Immature natural killer cell (primary cell): ENCODE data around the gene CLCN1. TPM values are rescaled to one million over a fixed set of nuclear protein-coding genes. Genes with fewer than 3 reads are reported as not detected.
A peak's percentile ranks its signal among the peaks of the same experiment; 100 is the strongest.

Source experiments
- DNase-seq, 3 donors: peaks; one replicate each; pipeline ENCODE4 v3.0.0; 2022; ENCODE audit warnings: mixed read lengths in 1 of 3
- H3K27ac Mint-ChIP-seq, 6 donors: one replicate each; pipeline ENCODE4 v1.8.0; 2020; ENCODE audit warnings: mixed read lengths in 6 of 6, mild to moderate bottlenecking in 5 of 6, inconsistent platforms in 4 of 6, moderate library complexity in 3 of 6
- H3K27me3 Mint-ChIP-seq, 3 donors: one replicate each; pipeline ENCODE4 v1.8.0; 2020 to 2021; ENCODE audit warnings: low read depth in 3 of 3, mild to moderate bottlenecking in 3 of 3, mixed read lengths in 3 of 3, moderate library complexity in 3 of 3, inconsistent platforms in 1 of 3
- H3K36me3 Mint-ChIP-seq, 3 donors: one replicate each; pipeline ENCODE4 v1.8.0; 2020; ENCODE audit warnings: mixed read lengths in 3 of 3, inconsistent platforms in 2 of 3, mild to moderate bottlenecking in 2 of 3
- H3K4me1 Mint-ChIP-seq, 2 donors: one replicate each; pipeline ENCODE4 v1.8.0; 2020; ENCODE audit warnings: inconsistent platforms in 2 of 2, mild to moderate bottlenecking in 2 of 2, mixed read lengths in 2 of 2, moderate library complexity in 1 of 2
- H3K4me3 Mint-ChIP-seq, 5 donors: one replicate each; pipeline ENCODE4 v1.8.0; 2020; ENCODE audit warnings: mild to moderate bottlenecking in 5 of 5, mixed read lengths in 5 of 5, inconsistent platforms in 3 of 5, moderate library complexity in 3 of 5
- H3K9me3 Mint-ChIP-seq, 6 donors: one replicate each; pipeline ENCODE4 v1.8.0; 2020; ENCODE audit warnings: mild to moderate bottlenecking in 6 of 6, mixed read lengths in 6 of 6, inconsistent platforms in 4 of 6, moderate library complexity in 3 of 6
- polyA plus RNA-seq, 3 donors: library from polyadenylated mRNA; unstranded; fragments of 300-500 nt; fragmentation: Illumina TruSeq; gene quantifications; one replicate each; pipeline ENCODE4 v1.2.3, GENCODE V29; 2021

Gene CLCN1
- polyA plus RNA-seq = under 1 TPM in 1 of 3 donors, not detected in 2; 0.07 TPM

- H3K36me3 Mint-ChIP-seq = peaks cover 0 to 3% (median 0%) of the 10 kb centered on the region in 3 donors
- H3K27me3 Mint-ChIP-seq = peaks cover 1 to 5% (median 1%) of the 10 kb centered on the region in 3 donors
- H3K4me3 Mint-ChIP-seq = no peak within 1 kb of the TSS
- H3K4me1 Mint-ChIP-seq = peaks cover 17 to 18% of the 10 kb centered on the region in 2 donors
- no peak for DNase-seq
- no peak within 1 kb of the TSS for H3K27ac Mint-ChIP-seq
- H3K9me3 Mint-ChIP-seq = no peaks in the 10 kb centered on the region
Observed at GRCh38 chr7:143315776-143316175, at the start of gene CLCN1. CLCN1 (plus strand) TSS chr7:143316111; CDS start chr7:143316213, 102 bp downstream.

GRCh38 chr7:143269251-143269650 lies 46.7 kb upstream of the CLCN1 start:
- Mint-ChIP-seq H3K9me3 (no peaks in the 10 kb centered on the region), H3K27ac (peak overlapping the region in 2 of 6 donors; percentile 30 to 52), H3K4me1 (peaks cover 13 to 22% of the 10 kb centered on the region in 2 donors), H3K27me3 (peaks cover 0 to 3% (median 0%) of the 10 kb centered on the region in 3 donors), H3K4me3 (no peak overlapping the region), H3K36me3 (peaks cover 13 to 26% (median 18%) of the 10 kb centered on the region in 3 donors)
- no peak for DNase-seq

GRCh38 chr7:143271240-143271639 lies 44.7 kb upstream of the CLCN1 start:
- H3K4me3 Mint-ChIP-seq = no peak overlapping the region
- peaks cover 12 to 22% (median 18%) of the 10 kb centered on the region in 3 donors for H3K36me3 Mint-ChIP-seq
- H3K27me3 Mint-ChIP-seq = peaks cover 0 to 2% (median 1%) of the 10 kb centered on the region in 3 donors
- no peak for DNase-seq
- peak overlapping the region in 1 of 6 donors; percentile 67 for H3K27ac Mint-ChIP-seq
- H3K4me1 Mint-ChIP-seq = peaks cover 0 to 2% of the 10 kb centered on the region in 2 donors
- no peaks in the 10 kb centered on the region for H3K9me3 Mint-ChIP-seq

DNA sequence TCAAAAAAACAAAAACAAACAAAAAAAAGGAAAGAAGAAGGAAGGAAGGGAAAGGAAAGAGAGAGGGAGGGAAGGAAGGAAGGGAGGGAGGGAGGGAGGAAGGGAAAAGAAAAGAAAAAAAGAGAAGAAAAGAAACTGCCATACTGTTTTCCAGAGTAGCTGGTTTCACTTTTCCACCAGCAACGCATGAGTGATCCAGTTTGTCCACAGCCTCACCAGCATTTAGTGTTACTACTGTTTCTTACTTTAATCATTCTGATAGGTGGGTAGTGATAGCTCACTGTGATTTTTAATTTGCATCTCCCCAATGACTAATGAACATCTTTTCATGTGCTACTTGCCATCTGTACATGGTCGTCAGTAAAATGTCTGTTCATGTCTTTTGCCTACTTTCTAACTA lies 43.0 kb upstream of the CLCN1 start:
- Mint-ChIP-seq H3K4me3 (no peak overlapping the region), H3K27me3 (peaks cover 0 to 2% (median 1%) of the 10 kb centered on the region in 3 donors), H3K36me3 (peaks cover 6 to 21% (median 18%) of the 10 kb centered on the region in 3 donors), H3K9me3 (no peaks in the 10 kb centered on the region), H3K4me1 (no peaks in the 10 kb centered on the region), H3K27ac (no peak overlapping the region)
- no peak for DNase-seq

GRCh38 chr7:143279186-143280098 lies 36.5 kb upstream of the CLCN1 start:
- Mint-ChIP-seq H3K27ac (peak overlapping the region in 1 of 6 donors; percentile 55), H3K4me1 (peaks cover 0 to 6% of the 10 kb centered on the region in 2 donors), H3K27me3 (peaks cover 0 to 3% (median 0%) of the 10 kb centered on the region in 3 donors), H3K4me3 (peak overlapping the region in 2 of 5 donors; percentile 12 to 33), H3K9me3 (no peaks in the 10 kb centered on the region), H3K36me3 (no peaks in the 10 kb centered on the region)
- DNase-seq = no peak

DNA sequence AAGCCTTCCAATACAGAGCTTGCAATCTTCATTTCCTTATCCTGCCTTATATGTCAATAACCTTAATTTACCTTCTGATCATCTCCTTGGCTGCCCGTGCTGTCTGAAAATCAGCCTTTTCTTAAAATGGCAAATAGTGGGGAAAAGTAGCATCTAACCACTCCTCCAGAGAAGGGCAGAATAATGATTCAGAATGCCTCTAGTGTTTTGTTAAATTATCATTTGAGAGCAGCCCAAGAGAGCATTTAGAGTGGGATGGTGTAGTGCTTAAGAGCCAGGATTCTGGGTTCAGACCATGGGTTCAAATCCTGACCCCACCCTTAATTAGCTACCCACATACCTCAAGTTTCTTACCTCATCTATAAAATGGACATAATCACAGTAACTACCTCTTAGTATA lies 35.8 kb upstream of the CLCN1 start:
- no peaks in the 10 kb centered on the region for H3K36me3 Mint-ChIP-seq
- DNase-seq = no peak
- H3K27me3 Mint-ChIP-seq = peaks cover 0 to 2% (median under 1%) of the 10 kb centered on the region in 3 donors
- H3K4me1 Mint-ChIP-seq = peaks cover 0 to 6% of the 10 kb centered on the region in 2 donors
- no peaks in the 10 kb centered on the region for H3K9me3 Mint-ChIP-seq
- H3K4me3 Mint-ChIP-seq = peak overlapping the region in 2 of 5 donors; percentile 12 to 33
- H3K27ac Mint-ChIP-seq = peak overlapping the region in 1 of 6 donors; percentile 78

GRCh38 chr7:143280566-143280965 lies 35.3 kb upstream of the CLCN1 start:
- H3K27me3 Mint-ChIP-seq = peaks cover 0 to 2% (median 2%) of the 10 kb centered on the region in 3 donors
- no peak overlapping the region for H3K4me3 Mint-ChIP-seq
- H3K27ac Mint-ChIP-seq = no peak overlapping the region
- no peak for DNase-seq
- H3K36me3 Mint-ChIP-seq = no peaks in the 10 kb centered on the region
- no peaks in the 10 kb centered on the region for H3K9me3 Mint-ChIP-seq
- H3K4me1 Mint-ChIP-seq = peaks cover 0 to 6% of the 10 kb centered on the region in 2 donors

GRCh38 chr7:143281529-143281928 lies 34.4 kb upstream of the CLCN1 start:
- Mint-ChIP-seq H3K4me1 (peaks cover 0 to 6% of the 10 kb centered on the region in 2 donors), H3K9me3 (no peaks in the 10 kb centered on the region), H3K4me3 (no peak overlapping the region), H3K27ac (no peak overlapping the region), H3K36me3 (no peaks in the 10 kb centered on the region), H3K27me3 (peaks cover 0 to 2% (median 2%) of the 10 kb centered on the region in 3 donors)
- no peak for DNase-seq

DNA sequence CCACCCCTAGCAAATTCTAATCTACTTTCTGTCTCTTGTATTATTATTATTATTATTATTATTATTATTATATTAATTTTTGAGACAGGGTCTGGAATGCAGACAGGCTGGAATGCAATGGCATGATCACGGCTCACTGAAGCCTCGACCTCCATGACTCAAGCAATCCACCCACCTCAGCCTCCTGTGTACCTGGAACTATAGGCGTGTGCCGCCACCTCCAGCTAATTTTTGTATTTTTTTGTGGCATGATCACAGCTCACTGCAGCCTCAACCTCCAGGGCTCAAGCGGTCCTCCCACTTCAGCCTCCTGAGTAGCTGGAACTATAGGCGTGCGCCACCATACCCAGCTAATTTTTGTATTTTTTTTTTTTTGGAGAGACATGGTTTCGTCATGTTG lies 33.8 kb upstream of the CLCN1 start:
- H3K9me3 Mint-ChIP-seq = no peaks in the 10 kb centered on the region
- H3K4me1 Mint-ChIP-seq = peaks cover 6 to 9% of the 10 kb centered on the region in 2 donors
- H3K27ac Mint-ChIP-seq = no peak overlapping the region
- H3K36me3 Mint-ChIP-seq = no peaks in the 10 kb centered on the region
- DNase-seq = no peak
- H3K4me3 Mint-ChIP-seq = no peak overlapping the region
- H3K27me3 Mint-ChIP-seq = peaks cover 0 to 2% (median 2%) of the 10 kb centered on the region in 3 donors

DNA sequence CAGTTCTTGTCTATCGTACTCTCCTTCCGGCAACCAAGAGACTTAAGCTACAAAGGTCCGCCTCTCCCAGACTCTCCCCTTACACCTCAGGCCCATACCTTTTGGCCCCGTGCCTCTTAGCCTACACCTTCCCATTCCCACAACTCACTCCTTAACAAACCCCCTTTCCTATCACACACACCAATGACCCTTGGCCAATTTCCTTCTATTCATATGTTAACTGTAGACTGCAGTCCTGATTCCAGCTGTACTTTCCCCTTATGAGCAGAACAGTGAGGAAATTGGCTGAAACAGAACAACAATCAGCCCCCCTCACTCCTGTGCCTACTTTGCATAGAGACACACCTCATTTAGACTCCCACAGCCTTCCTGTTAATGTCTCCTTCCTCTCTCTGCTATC lies 32.5 kb upstream of the CLCN1 start:
- no peak overlapping the region for H3K27ac Mint-ChIP-seq
- no peak for DNase-seq
- H3K4me1 Mint-ChIP-seq = peaks cover 16 to 17% of the 10 kb centered on the region in 2 donors
- H3K4me3 Mint-ChIP-seq = no peak overlapping the region
- H3K9me3 Mint-ChIP-seq = no peaks in the 10 kb centered on the region
- peaks cover 5 to 6% (median 6%) of the 10 kb centered on the region in 3 donors for H3K27me3 Mint-ChIP-seq
- H3K36me3 Mint-ChIP-seq = no peaks in the 10 kb centered on the region

DNA sequence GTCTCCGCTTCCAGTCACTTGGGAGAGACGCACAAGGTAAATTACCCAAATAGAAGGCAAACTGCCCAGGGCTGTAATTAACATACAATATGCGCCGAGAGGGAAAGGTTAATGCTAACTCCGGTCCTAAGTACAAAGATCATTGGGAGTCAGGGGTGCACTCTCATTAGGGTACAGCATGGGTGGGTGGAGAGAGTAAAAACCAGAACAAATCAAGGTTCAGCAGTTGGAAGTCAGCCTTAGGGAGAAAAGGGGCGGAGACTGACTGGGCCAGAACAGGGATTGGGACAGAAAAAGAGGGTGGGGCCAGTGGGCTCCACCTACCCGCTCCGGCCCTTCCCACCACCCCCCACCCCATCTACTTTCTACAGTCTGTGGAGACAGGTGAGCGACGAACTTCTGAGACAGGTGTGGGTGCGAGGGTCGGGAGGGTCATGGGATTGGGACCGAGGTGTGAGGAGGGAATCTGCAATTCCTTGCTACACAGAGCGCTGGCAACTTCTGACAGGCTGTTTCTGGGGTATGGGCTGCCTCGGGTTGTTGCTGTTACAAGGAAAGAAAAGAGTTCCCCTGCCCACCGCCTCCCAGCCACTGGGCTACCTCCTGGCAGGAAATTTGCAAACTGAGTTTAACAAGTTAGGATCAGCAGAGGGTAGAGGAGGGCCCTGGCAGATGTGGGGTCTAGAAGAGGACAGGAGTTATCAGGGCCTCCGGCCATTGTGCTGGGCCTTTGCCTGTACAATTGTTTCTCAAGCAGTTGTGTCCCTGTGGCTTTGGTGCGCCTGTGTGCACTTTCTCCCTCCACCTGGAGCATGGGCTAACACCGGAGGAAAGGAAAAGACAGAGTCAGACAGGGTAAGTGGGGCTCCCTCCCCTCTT lies 31.1 kb upstream of the CLCN1 start, which contains the start of gene TMEM139:
TMEM139 (plus strand) TSS at position 368 of the 879 bp plus-strand sequence. CDS start 1,000 bp downstream, outside the sequence.
- no peaks in the 10 kb centered on the region for H3K9me3 Mint-ChIP-seq
- peaks cover 24 to 29% of the 10 kb centered on the region in 2 donors for H3K4me1 Mint-ChIP-seq
- DNase-seq = no peak
- H3K27me3 Mint-ChIP-seq = peaks cover 4 to 9% (median 5%) of the 10 kb centered on the region in 3 donors
- no peak within 1 kb of the TSS for H3K27ac Mint-ChIP-seq
- H3K36me3 Mint-ChIP-seq = no peaks in the 10 kb centered on the region
- H3K4me3 Mint-ChIP-seq = peak within 1 kb of the TSS in 1 of 5 donors; percentile 42

DNA sequence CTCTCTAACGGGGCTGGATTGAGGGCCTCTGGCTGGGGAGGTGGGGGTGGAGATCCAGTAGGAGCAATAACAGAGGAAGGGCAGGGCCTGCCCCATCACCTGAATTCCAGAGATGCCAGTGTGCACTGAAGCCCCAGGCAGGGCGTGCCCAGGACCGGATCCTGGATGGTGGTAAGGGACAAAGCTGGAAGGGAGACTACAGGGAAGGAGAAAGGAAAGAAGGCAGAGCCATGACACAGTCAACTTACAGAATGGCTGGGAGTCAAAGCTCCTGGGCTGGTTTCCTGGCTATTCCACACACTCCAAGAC lies 30.5 kb upstream of the CLCN1 start:
- H3K27ac Mint-ChIP-seq = no peak overlapping the region
- no peak for DNase-seq
- no peaks in the 10 kb centered on the region for H3K9me3 Mint-ChIP-seq
- no peaks in the 10 kb centered on the region for H3K36me3 Mint-ChIP-seq
- H3K4me3 Mint-ChIP-seq = peak overlapping the region in 1 of 5 donors; percentile 42
- peaks cover 29 to 35% of the 10 kb centered on the region in 2 donors for H3K4me1 Mint-ChIP-seq
- peaks cover 4 to 9% (median 5%) of the 10 kb centered on the region in 3 donors for H3K27me3 Mint-ChIP-seq

GRCh38 chr7:143285806-143286521 lies 29.9 kb upstream of the CLCN1 start:
- Mint-ChIP-seq H3K4me3 (peak overlapping the region in 1 of 5 donors; percentile 42), H3K4me1 (peaks cover 34 to 40% of the 10 kb centered on the region in 2 donors), H3K36me3 (no peaks in the 10 kb centered on the region), H3K27me3 (peaks cover 4 to 9% (median 5%) of the 10 kb centered on the region in 3 donors), H3K27ac (no peak overlapping the region), H3K9me3 (no peaks in the 10 kb centered on the region)
- DNase-seq = no peak
